Osteoblast (primary cell): ENCODE measurements around the gene OR1J2. TPM values are rescaled to one million over a fixed set of nuclear protein-coding genes. Genes with fewer than 3 reads are reported as not detected.

Experiments
- DNase-seq: peaks from one replicate; pipeline ENCODE4 v3.0.0; 2011; ENCODE audit warnings: low spot score, mixed read lengths; ENCODE audit not compliant: insufficient read length; ENCODE audit errors: missing footprints
- H2AFZ ChIP-seq: 2 replicates; pipeline ENCODE4 v1.6.0; 2011; ENCODE audit warnings: mild to moderate bottlenecking, low read length
- H3K27ac ChIP-seq: 2 replicates; pipeline ENCODE4 v1.5.1; 2011; ENCODE audit warnings: mild to moderate bottlenecking, low read depth, low read length, moderate library complexity
- H3K27me3 ChIP-seq: 2 replicates; pipeline ENCODE4 v1.6.0; 2012; ENCODE audit warnings: mild to moderate bottlenecking, control low read depth, inconsistent platforms, low read length, moderate library complexity; ENCODE audit not compliant: insufficient read depth
- H3K36me3 ChIP-seq: 2 replicates; pipeline ENCODE4 v1.5.1; 2011; ENCODE audit warnings: mild to moderate bottlenecking, low read length, control low read depth, moderate library complexity; ENCODE audit not compliant: insufficient read depth
- H3K4me1 ChIP-seq: 2 replicates; pipeline ENCODE4 v1.5.1; 2011; ENCODE audit warnings: mild to moderate bottlenecking, low read length, control low read depth, moderate library complexity; ENCODE audit not compliant: insufficient read depth
- H3K4me2 ChIP-seq: 2 replicates; pipeline ENCODE4 v1.6.0; 2011; ENCODE audit warnings: mild to moderate bottlenecking, low read length; ENCODE audit not compliant: insufficient read depth
- H3K4me3 ChIP-seq: fragments of 200-600 bp; sonication (generic); 3 replicates; pipeline ENCODE4 v1.5.1; 2012; ENCODE audit warnings: mild to moderate bottlenecking, low read length, inconsistent platforms; ENCODE audit not compliant: insufficient read depth
- H3K79me2 ChIP-seq: 2 replicates; pipeline ENCODE4 v1.6.0; 2012; ENCODE audit warnings: mild to moderate bottlenecking, low read length, control low read depth, inconsistent platforms; ENCODE audit not compliant: insufficient read depth
- H3K9me3 ChIP-seq: 2 replicates; pipeline ENCODE4 v1.5.1; 2011; ENCODE audit warnings: low read depth, low read length, control low read depth
- H4K20me1 ChIP-seq: 2 replicates; pipeline ENCODE4 v1.6.0; 2012; ENCODE audit warnings: mild to moderate bottlenecking, low read length, control low read depth; ENCODE audit not compliant: insufficient read depth
- total RNA-seq: library from RNA; depleted of rRNA; stranded (reverse); fragments of >200 nt; gene quantifications from 2 replicates; pipeline ENCODE4 v1.2.3, GENCODE V29; 2012
- TF ChIP-seq, protein P1 (sequence below): IDR thresholded peaks from 2 replicates; pipeline ENCODE4 v1.5.1; 2011; ENCODE audit warnings: mild to moderate bottlenecking, low read depth, low read length, moderate library complexity; ENCODE audit errors: extremely low read depth

OR1J2 gene
- total RNA-seq, 1 donor, result not detected

- TF ChIP-seq, protein P1, sequence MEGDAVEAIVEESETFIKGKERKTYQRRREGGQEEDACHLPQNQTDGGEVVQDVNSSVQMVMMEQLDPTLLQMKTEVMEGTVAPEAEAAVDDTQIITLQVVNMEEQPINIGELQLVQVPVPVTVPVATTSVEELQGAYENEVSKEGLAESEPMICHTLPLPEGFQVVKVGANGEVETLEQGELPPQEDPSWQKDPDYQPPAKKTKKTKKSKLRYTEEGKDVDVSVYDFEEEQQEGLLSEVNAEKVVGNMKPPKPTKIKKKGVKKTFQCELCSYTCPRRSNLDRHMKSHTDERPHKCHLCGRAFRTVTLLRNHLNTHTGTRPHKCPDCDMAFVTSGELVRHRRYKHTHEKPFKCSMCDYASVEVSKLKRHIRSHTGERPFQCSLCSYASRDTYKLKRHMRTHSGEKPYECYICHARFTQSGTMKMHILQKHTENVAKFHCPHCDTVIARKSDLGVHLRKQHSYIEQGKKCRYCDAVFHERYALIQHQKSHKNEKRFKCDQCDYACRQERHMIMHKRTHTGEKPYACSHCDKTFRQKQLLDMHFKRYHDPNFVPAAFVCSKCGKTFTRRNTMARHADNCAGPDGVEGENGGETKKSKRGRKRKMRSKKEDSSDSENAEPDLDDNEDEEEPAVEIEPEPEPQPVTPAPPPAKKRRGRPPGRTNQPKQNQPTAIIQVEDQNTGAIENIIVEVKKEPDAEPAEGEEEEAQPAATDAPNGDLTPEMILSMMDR, result no peak
- Histone ChIP-seq H3K4me2 (no peak overlapping the region), H3K79me2 (no peaks in the 10 kb centered on the region), H3K4me3 (no peak overlapping the region), H3K4me1 (no peaks in the 10 kb centered on the region), H3K9me3 (no peaks in the 10 kb centered on the region), H4K20me1 (no peaks in the 10 kb centered on the region), H3K27ac (no peak overlapping the region), H2AFZ (no peak overlapping the region), H3K36me3 (no peaks in the 10 kb centered on the region), H3K27me3 (no peaks in the 10 kb centered on the region)
- no peak for DNase-seq
Observed at GRCh38 chr9:122538757-122539156, 28.2 kb downstream of the OR1J2 start.

DNA sequence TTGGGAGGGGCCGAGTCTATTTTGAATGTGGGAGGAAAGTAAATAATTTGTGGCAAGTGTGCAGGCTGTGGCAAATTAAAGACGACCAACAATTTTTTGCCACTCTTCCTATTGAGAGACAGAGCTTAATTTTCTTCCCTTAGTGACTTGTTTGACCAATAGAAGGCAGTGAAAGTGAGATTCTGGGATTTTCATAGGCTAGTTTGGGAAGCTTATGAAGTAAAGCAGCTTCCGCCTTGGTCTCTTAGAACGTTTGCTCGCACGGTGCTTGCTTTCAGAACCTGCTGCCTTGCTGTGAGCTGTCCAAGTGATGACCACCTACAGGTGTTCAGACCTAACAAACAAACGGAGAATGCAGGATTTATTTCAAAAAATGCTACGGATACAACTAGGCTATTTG is 35.6 kb downstream of the OR1J2 start:
- no peaks in the 10 kb centered on the region for H3K27me3 ChIP-seq

DNA sequence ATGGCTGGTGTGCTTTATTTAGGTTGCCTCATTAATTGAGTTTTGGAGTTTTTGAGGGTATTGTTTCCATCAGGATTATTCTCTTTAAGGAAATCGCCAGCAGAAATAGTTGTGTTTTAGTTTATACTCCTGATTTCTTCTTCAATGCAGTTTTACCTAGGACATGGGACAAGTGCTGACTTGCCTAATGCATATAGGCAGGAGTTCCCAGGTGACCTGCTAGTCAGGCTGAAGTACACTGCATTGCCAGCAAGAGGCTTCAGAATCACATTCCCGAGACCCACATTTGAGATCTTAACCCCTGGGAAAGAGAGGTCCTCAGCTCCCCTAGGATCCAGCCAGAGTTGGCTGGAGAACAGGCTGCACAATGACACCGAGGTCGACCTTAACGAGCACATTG is 40.8 kb downstream of the OR1J2 start:
- no peaks in the 10 kb centered on the region for H3K27me3 ChIP-seq
- no peak overlapping the region for H3K27ac ChIP-seq
- no peaks in the 10 kb centered on the region for H3K36me3 ChIP-seq
- no peak for DNase-seq
- H3K79me2 ChIP-seq, result no peaks in the 10 kb centered on the region
- H3K9me3 ChIP-seq, result no peaks in the 10 kb centered on the region
- no peak overlapping the region for H3K4me2 ChIP-seq
- TF ChIP-seq, protein P1, result no peak
- no peaks in the 10 kb centered on the region for H3K4me1 ChIP-seq
- no peaks in the 10 kb centered on the region for H4K20me1 ChIP-seq
- H3K4me3 ChIP-seq, result no peak overlapping the region
- no peak overlapping the region for H2AFZ ChIP-seq

More for the DNA sequence above, 35.6 kb downstream of the OR1J2 start:
- TF ChIP-seq, protein P1, result no peak
- no peak overlapping the region for H3K27ac ChIP-seq
- DNase-seq, result no peak
- no peaks in the 10 kb centered on the region for H3K9me3 ChIP-seq
- no peak overlapping the region for H3K4me2 ChIP-seq
- H3K4me1 ChIP-seq, result no peaks in the 10 kb centered on the region
- H4K20me1 ChIP-seq, result no peaks in the 10 kb centered on the region
- no peaks in the 10 kb centered on the region for H3K79me2 ChIP-seq
- H3K4me3 ChIP-seq, result no peak overlapping the region
- no peaks in the 10 kb centered on the region for H3K36me3 ChIP-seq
- no peak overlapping the region for H2AFZ ChIP-seq

- DNase-seq, result no peak
- TF ChIP-seq, protein P1, result no peak
- no peaks in the 10 kb centered on the region for H3K36me3 ChIP-seq
- H3K4me2 ChIP-seq, result no peak within 1 kb of the TSS
- H3K79me2 ChIP-seq, result no peaks in the 10 kb centered on the region
- no peak within 1 kb of the TSS for H2AFZ ChIP-seq
- H3K4me3 ChIP-seq, result no peak within 1 kb of the TSS
- no peaks in the 10 kb centered on the region for H3K27me3 ChIP-seq
- no peaks in the 10 kb centered on the region for H3K9me3 ChIP-seq
- no peaks in the 10 kb centered on the region for H4K20me1 ChIP-seq
- H3K27ac ChIP-seq, result no peak within 1 kb of the TSS
- no peaks in the 10 kb centered on the region for H3K4me1 ChIP-seq
Observed at GRCh38 chr9:122552812-122553211, 42.2 kb downstream of the OR1J2 start, which contains the start of gene OR1N2. Gene OR1N2 (plus strand): TSS chr9:122553112. CDS start chr9:122553212, 100 bp downstream.

Other genes with a start within 250 kb of the OR1J2 start
- gene RBM18, start 246.0 kb upstream of the OR1J2 start, total RNA-seq, result 10.0 and 10.9 TPM in 2 replicates
- 35.8 and 41.5 TPM in 2 replicates for gene MRRF, start 245.9 kb upstream of the OR1J2 start, total RNA-seq
- gene PTGS1, start 139.8 kb upstream of the OR1J2 start, total RNA-seq, result 2.5 and 3.2 TPM in 2 replicates
- gene OR1J1, start 32.9 kb upstream of the OR1J2 start, total RNA-seq, result not detected in 2 replicates
- gene OR1J4, start 8.3 kb downstream of the OR1J2 start, total RNA-seq, result not detected in 2 replicates
- gene OR1N1, start 16.5 kb downstream of the OR1J2 start, total RNA-seq, result not detected in 2 replicates
- gene OR1N2, start 42.3 kb downstream of the OR1J2 start, total RNA-seq, result under 0.01 TPM in 1 of 2 replicates, not detected in the other
- under 0.01 TPM in 1 of 2 replicates, not detected in the other for gene OR1L8, start 72.6 kb downstream of the OR1J2 start, total RNA-seq
- under 0.01 TPM in 1 of 2 replicates, not detected in the other for gene OR1Q1, start 103.9 kb downstream of the OR1J2 start, total RNA-seq
- not detected in 2 replicates for gene OR1B1, start 146.8 kb downstream of the OR1J2 start, total RNA-seq
- gene OR1L1, start 150.9 kb downstream of the OR1J2 start, total RNA-seq, result not detected in 2 replicates
- not detected in 2 replicates for gene OR1L3, start 164.3 kb downstream of the OR1J2 start, total RNA-seq
- gene OR1L4, start 213.2 kb downstream of the OR1J2 start, total RNA-seq, result not detected in 2 replicates
- gene OR1L6, start 231.5 kb downstream of the OR1J2 start, total RNA-seq, result not detected in 2 replicates